Measurements from ENCODE around the gene UBASH3B.

Gene UBASH3B

DNA sequence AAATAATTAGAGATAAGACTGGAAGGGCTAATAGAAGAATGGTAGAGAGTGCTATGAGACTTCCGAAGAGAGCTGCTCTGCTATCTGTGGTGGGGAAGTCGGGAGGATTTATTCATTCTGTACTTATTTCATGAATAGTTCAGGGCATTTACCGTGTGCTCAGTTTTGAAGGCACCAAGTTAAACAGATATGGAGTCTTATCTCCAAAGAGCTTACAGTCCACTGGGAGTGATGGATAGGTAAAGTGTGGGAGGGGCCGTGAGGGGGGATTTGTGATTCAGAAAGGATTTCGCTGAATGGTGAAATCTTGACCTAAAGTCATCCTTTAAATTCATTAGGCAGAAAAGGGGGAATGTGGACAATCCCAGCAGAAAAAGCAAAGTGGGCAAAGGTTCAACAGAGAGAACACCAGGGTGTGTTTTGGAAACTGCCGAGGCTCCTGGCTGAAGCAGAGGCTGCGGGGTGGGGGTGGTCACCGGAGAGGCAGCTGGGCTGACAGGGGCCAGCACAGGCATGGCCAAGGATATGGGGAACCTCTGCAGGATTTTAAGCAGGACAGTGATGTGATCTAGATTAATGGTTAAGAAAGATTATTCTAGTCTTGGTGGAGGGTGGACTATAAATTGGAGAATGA lies 91.2 kb downstream of the UBASH3B start:
- no peaks in the 10 kb centered on the region for H3K4me1 ChIP-seq
- peaks cover 4% of the 10 kb centered on the region for H3K27me3 ChIP-seq
- no peaks in the 10 kb centered on the region for H3K9me3 ChIP-seq
- TF ChIP-seq, protein P1, sequence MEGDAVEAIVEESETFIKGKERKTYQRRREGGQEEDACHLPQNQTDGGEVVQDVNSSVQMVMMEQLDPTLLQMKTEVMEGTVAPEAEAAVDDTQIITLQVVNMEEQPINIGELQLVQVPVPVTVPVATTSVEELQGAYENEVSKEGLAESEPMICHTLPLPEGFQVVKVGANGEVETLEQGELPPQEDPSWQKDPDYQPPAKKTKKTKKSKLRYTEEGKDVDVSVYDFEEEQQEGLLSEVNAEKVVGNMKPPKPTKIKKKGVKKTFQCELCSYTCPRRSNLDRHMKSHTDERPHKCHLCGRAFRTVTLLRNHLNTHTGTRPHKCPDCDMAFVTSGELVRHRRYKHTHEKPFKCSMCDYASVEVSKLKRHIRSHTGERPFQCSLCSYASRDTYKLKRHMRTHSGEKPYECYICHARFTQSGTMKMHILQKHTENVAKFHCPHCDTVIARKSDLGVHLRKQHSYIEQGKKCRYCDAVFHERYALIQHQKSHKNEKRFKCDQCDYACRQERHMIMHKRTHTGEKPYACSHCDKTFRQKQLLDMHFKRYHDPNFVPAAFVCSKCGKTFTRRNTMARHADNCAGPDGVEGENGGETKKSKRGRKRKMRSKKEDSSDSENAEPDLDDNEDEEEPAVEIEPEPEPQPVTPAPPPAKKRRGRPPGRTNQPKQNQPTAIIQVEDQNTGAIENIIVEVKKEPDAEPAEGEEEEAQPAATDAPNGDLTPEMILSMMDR (IDR thresholded peaks at IDR 0.05; ENCODE audit: low read depth, low read length) = no peak
- no peak for DNase-seq
- H3K4me3 ChIP-seq (ENCODE audit: low read depth, low read length) = no peak overlapping the region
- H3K36me3 ChIP-seq = no peaks in the 10 kb centered on the region

DNA sequence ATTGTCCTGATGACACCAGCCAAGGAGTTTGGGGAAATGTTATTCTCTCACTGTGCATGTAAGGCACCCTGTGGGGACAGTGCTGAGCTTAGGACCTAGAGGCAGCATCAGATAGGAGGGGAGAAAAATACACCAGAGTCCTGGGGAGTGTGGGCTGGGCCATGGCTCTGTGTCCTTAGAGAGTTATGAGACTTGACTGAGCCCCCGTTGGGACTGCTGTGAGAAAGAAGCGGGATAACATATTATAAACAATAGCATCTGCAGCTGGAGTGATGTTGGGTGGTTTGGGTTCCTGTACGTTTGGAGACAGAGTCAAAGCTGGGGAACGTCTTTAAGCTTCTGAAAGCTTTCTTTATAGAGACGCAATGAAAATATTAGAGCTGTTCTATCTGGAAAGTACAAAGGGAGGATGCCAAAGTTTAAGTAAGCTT lies 91.8 kb downstream of the UBASH3B start:
- no peak for DNase-seq
- peaks cover 4% of the 10 kb centered on the region; the same call in 1 of the 2 replicates for H3K27me3 ChIP-seq
- no peaks in the 10 kb centered on the region for H3K9me3 ChIP-seq
- no peaks in the 10 kb centered on the region for H3K4me1 ChIP-seq
- TF ChIP-seq, protein P1 (IDR thresholded peaks at IDR 0.05; ENCODE audit: low read depth, low read length) = no peak
- no peak overlapping the region for H3K4me3 ChIP-seq (ENCODE audit: low read depth, low read length)
- H3K36me3 ChIP-seq = no peaks in the 10 kb centered on the region

DNA sequence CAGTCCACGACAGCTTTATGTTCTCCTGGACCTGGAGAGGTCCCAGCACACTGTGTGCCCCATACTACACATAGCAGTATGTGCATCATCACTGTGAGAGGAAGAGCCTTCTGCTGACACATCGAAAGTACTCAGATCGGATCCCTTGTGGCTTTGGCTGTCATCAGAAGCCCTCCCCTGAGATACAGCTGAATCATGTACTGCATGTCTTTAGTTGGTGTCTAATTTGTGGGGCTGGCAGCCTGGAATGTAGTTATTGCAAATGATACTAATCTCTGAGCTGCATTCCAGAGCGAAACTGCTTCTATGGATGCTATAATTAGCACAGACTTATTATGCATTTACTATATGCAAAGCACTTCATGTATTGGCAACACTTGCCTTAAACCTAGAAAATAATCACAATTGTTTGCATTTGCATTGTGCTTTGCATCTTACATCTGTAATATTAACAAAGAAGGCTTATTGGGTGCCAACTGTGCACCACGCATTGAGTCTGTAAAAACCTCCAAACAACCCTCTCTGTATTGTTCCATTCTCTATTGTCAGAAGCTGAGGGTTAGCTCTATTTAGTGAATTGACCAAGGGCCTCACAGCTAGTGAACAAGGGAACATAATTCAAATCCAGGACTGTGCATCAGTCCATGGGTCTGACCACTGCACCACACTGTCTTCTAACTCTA lies 93.6 kb downstream of the UBASH3B start:
- Histone ChIP-seq H3K4me3 (ENCODE audit: low read depth, low read length) (no peak overlapping the region), H3K36me3 (no peaks in the 10 kb centered on the region), H3K27me3 (peaks cover 4% of the 10 kb centered on the region; the same call in 1 of the 2 replicates), H3K9me3 (no peaks in the 10 kb centered on the region), H3K4me1 (no peaks in the 10 kb centered on the region)
- no peak for DNase-seq
- TF ChIP-seq, protein P1 (IDR thresholded peaks at IDR 0.05; ENCODE audit: low read depth, low read length) = no peak

DNA sequence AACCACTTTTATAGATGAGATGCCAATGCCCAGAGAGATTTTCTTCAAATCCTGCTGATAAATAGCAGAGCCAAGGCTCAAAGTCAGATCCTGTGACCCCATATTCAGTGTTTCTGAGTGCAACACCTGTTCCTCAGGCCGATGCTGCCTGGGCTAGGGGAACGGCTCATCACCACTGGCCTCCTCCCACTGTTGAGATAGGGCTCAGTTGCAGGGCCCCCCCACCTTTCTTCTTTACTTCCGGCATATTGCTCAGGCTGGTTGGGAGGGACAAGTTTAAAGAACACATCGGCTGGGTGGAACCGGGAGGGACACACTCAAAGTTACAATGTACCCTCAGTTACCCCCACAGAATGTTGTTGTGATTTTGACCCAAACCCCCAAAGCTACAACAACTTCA lies 94.5 kb downstream of the UBASH3B start:
- no peaks in the 10 kb centered on the region for H3K4me1 ChIP-seq
- H3K4me3 ChIP-seq (ENCODE audit: low read depth, low read length) = no peak overlapping the region
- TF ChIP-seq, protein P1 (IDR thresholded peaks at IDR 0.05; ENCODE audit: low read depth, low read length) = no peak
- no peaks in the 10 kb centered on the region for H3K36me3 ChIP-seq
- H3K9me3 ChIP-seq = no peaks in the 10 kb centered on the region
- peaks cover 4% of the 10 kb centered on the region; the same call in 1 of the 2 replicates for H3K27me3 ChIP-seq
- no peak for DNase-seq

DNA sequence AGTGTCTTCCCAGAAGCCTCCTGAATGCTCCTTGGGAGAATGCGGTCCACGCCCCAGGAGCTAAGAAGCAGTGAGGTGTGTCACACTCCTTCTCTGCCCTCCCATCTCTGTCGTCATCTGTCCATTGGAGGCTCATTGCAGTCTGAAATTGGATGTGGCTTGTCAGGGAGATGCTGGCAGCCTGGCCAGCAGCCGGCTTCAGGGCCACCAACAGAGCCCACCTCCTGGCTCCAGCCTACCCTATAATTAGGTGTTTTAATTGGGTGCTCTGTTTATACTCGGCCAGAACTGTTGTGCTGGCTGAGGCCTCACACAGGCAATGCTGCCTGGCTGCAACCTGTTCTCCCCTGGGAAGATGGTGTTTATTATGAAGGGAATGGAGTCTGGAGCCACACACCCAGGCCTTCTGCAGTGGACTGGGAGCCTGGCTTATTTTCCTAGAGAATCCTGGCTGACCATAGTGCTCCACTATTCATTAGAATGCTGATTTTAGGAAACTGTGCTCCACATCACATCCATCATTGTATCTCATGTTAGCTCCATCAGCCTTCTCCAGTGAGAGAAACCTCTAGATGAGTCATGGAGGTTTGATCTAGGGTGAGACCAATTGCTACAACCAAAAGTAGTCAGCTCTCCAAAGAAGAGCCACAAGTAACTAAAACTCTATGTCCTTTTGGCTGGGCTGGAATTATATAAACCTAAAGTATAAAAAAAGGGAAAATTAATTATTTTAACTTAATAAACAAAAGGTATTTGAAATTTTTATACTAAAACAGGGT lies 96.0 kb downstream of the UBASH3B start:
- no peak overlapping the region for H3K4me3 ChIP-seq (ENCODE audit: low read depth, low read length)
- no peaks in the 10 kb centered on the region for H3K4me1 ChIP-seq
- peaks cover 4% of the 10 kb centered on the region; the same call in 1 of the 2 replicates for H3K27me3 ChIP-seq
- TF ChIP-seq, protein P1 (IDR thresholded peaks at IDR 0.05; ENCODE audit: low read depth, low read length) = no peak
- no peaks in the 10 kb centered on the region for H3K9me3 ChIP-seq
- peak; percentile 25 for DNase-seq
- no peaks in the 10 kb centered on the region for H3K36me3 ChIP-seq

Data from BE2C (cell line).